Measurements from ENCODE around the gene MAGOH.
"Not testable (repeated sequence)": the region's sequence is repeated elsewhere in the genome, so short reads cannot be mapped to it uniquely, and the experiment has no call there.

The MAGOH gene

GRCh38 chr1:53219711-53220110 is 18.6 kb downstream of the MAGOH start:
- DNase-seq = no peak

DNA sequence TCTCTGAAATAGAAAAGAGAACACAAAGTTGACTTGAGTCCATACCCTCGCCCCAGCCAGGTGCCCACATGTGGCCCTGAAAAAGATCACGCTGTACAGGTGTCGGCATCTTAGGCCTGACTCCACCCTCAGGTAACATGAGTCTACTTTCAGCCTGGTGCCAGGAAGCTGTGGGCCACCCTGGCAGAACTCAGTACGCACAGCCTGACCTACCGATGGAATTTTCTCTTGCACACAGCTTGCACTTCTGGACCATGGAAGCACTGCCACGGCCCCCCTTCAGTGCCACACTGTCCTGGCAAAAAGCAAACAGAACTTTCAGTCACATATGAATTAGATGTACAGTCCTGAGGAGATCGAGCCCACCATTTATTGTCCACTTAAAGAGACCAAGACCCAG is 20.1 kb downstream of the MAGOH start:
- DNase-seq = no peak

DNA sequence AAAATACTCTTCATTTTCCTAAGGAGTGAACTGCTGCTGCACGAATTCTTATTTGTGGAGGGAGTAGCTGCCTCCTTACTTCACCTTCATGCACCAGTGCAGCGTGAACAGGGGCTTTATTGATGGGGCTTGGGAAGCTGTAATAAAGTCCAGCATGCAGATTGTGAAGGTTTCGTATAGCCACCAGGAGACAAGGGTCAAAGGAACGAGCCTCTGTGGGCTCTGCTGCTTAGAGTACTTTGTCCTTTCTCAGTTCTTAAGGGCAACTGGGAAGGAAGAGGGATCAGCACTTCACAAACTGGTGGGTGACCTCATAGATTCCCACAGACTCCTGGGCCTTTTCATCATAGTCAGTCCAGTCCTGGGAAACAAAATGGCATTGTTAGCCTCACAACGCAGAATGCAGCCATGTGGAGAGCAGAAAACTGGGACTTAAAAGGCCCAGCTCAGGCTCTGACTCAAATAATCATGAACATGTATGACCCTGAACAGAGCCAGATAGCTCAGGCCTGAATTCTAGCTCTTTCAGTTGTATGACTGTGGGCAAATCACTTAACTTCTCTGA is 23.9 kb downstream of the MAGOH start:
- no peak for DNase-seq

GRCh38 chr1:53210954-53211353 is 27.4 kb downstream of the MAGOH start:
- DNase-seq = no peak

DNA sequence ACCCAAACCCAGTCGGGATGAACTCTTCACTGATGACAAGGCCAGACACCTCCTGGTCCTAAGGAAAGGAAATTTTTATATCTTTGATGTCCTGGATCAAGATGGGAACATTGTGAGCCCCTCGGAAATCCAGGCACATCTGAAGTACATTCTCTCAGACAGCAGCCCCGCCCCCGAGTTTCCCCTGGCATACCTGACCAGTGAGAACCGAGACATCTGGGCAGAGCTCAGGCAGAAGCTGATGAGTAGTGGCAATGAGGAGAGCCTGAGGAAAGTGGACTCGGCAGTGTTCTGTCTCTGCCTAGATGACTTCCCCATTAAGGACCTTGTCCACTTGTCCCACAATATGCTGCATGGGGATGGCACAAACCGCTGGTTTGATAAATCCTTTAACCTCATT is 28.0 kb downstream of the MAGOH start:
- DNase-seq = no peak

- no peak for DNase-seq
These were observed 30.6 kb downstream of the MAGOH start for GRCh38 chr1:53207726-53208125.

DNA sequence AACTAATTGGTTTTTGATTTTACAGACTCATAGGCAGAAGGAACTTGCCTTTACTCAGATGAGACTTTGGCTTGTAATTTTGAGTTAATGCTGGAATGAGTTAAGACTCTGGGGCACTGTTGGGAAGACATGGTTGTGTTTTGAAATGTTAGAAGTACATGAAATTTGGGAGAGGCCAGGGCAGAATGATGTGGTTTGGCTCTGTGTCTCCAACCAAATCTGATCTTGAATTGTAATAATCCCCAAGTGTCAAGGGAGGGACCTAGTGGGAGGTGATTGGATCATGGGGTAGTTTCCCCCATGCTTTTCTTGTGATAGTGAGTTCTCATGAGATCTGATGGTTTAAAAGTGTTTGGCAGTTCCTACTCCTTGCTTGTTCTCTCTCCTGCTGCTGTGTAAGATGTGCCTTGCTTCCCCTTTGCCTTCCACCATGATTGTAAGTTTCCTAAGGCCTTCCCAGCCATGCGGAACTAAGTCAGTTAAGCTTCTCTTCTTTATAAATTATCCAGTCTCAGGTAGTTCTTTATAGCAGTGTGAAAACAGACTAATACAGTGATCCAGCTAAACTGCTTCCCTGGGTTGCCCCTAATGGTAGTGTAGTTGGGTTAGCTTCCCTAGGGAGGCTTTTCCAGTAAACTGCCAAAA is 31.5 kb downstream of the MAGOH start:
- DNase-seq = no peak

DNA sequence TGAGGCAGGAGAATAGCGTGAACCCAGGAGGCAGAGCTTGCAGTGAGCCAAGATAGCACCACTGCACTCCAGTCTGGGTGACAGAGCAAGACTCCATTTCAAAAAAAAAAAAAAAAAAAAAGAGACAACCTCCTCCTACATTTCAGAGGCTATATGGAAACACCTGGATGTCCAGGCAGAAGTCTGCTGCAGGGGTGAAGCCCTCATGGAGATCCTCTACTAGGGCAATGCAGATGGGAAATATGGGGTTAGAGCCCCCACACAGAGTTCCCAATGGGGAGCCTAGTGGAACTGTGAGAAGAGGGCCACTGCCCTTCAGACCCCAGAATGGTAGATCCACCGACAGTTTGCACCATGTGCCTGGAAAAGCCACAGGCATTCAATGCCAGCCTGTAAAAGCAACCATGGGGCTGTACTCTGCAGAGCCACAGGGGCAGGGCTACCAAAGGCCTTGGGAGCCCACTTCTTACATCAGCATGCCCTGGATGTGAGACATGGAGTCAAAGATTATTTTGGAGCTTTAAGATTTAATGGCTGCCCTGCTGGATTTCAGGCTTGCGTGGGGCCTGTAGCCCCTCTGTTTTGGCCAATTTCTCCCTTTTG is 32.1 kb downstream of the MAGOH start:
- DNase-seq = not testable (repeated sequence)

GRCh38 chr1:53205496-53205895 is 32.8 kb downstream of the MAGOH start:
- not testable (repeated sequence) for DNase-seq

DNA sequence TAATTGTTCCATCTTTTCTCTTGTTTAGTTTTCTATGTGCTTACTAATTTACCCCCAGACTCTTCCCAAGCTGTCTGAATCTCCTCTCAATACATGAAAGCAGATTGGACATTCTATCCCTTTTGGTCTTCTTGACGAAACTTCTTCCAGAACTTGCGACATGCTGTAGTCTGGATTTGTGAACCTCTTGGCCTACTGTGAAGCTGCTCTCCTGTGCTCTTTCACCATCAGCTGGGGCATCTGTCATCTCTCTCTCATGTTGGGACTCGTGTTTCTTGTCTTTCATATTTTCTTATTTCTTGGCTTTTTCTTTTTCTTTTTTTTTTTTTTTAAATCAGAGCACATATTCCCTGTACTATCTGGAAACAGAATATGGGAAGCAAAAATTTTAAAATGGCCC is 34.9 kb downstream of the MAGOH start:
- DNase-seq = no peak

DNA sequence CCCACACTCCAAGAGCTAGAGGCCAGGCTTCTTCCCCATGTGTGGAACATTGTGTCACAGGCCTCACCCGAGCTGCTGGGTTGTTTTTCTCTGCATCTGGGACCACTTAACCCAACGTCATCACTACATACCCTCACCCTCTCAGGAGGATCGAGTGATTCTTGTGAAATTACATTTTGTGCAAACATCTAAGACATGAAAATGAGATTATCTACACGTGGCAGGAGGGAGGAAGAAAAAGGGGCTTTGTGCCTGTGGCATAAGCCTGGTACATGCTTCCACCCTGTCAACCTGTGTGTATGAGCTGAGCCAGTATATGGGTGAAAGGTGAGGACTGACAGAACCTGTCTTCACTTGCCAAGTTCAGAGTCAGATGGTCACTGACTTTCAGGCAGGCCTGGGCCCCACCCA is 40.1 kb downstream of the MAGOH start:
- no peak for DNase-seq

- DNase-seq = no peak
These were observed 40.8 kb downstream of the MAGOH start for GRCh38 chr1:53197291-53198200.

DNA sequence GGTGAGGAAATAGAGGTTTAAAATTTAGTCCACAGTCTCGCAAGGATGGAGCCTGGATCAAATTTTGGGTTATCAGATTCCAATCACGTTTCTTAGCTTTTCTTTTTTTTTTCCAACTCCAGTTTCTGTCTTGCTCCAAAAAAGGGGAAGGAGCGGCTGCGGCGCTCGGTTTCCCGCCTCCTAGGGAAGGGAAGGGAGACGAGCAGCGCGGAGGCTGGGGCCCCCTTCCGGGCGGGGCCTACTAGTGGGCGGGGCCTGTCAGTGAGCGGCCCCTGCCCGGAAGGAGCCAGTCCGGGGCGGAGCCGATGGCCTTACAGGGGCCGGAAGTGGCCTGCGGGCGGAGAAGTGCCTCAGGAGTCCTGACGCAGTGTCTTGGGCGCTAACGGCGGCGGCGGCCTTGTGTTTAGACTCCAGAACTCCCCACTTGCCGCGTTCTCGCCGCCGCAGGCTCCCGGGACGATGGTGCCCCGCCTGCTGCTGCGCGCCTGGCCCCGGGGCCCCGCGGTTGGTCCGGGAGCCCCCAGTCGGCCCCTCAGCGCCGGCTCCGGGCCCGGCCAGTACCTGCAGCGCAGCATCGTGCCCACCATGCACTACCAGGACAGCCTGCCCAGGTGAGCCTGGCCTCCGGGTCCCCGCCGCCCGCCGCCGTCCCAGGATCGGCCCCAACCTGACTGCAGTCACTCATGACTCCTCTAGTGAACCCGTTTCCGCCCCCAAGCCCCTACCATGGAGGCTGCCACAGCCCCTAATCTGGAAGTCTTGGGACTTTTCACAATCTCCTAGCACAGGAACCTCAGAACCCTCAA is 41.6 kb downstream of the MAGOH start, which contains the start of gene CPT2:
Gene CPT2, plus strand, starts transcription at position 340 of the 806 bp plus-strand sequence. Its CDS starts 120 bp downstream, at position 460.
- peak; percentile 75 for DNase-seq

- no peak for DNase-seq
These were observed 42.3 kb downstream of the MAGOH start for GRCh38 chr1:53196017-53196484.

GRCh38 chr1:53195246-53196016 is 42.9 kb downstream of the MAGOH start:
- DNase-seq = no peak

- no peak for DNase-seq
These were observed 48.1 kb downstream of the MAGOH start for GRCh38 chr1:53190210-53190611.

GRCh38 chr1:53189061-53189460 is 49.3 kb downstream of the MAGOH start:
- DNase-seq = no peak

DNA sequence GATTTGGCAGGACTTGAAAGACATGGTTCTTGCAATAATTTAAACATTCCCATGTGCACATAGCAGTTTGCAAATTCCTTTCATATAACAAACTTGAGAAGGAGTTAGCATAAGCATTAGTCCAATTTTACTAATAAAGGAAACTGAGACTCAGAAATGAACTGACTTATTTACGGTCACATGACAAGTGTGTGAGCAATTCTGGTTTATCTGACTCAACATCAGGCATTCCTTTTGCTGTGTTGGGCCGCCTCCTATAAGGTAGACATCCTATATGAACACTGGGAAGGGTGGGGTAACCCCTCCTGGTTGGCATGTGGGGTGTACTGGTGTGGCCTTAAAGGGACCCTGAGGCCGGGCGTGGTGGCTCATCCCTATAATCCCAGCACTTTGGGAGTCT is 50.2 kb downstream of the MAGOH start:
- DNase-seq = no peak

DNA sequence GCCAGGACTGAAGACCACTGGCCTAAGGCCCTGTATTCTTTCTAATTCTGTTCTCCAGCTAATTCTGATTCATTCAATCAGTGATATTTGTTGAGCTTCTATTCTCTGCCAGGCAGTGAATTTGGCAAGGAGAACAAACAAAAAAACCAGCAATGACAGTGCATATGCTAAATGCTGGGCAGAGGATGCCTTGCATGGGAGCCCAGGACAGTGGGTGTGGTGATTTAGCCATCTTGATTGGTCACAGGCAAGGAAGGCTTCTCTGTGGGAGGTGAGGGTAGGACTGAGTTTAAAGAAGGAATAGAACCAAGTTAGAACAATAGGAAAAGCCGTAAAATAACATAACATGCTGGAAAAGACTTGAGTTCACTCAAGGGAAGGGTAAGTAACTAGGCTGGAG is 50.9 kb downstream of the MAGOH start:
- no peak for DNase-seq

GRCh38 chr1:53186533-53186932 is 51.8 kb downstream of the MAGOH start:
- no peak for DNase-seq

DNA sequence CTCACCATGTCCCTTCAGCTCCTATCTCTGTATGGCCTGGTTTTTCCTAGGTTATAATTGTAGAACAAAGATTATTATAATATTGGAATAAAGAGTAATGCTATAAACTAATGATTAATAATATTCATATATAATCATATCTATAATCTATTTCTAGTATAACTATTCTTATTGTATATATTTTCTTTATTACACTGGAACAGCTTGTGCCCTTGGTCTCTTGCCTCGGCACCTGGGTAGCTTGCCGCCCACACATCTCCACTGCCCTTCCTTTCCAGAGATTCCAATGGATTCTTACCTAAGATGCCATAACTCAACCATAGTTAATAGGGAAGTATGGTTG is 52.4 kb downstream of the MAGOH start:
- DNase-seq = not testable (repeated sequence)
